ENCODE measurements around the gene ATP8B1.

DNA sequence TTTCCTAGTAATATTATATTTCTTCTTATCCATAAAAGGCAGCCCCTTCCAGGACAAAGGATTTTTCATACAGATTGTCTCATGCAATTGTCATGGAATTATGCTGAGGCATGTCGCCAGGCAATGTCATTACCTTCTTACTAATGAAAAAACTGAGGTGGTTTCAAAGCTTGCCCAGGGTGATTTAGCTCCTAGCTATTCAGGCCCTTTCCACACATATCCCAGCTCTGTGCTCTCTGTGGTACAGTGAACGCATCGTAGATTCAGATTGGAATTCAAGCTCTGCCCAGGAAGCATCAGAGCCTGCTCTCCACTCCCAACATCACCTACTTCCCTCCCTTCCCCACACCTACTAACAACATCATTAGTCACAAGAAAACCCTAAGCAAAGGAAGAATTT, 60.1 kb downstream of the ATP8B1 start:
- TF ChIP-seq, protein P1, sequence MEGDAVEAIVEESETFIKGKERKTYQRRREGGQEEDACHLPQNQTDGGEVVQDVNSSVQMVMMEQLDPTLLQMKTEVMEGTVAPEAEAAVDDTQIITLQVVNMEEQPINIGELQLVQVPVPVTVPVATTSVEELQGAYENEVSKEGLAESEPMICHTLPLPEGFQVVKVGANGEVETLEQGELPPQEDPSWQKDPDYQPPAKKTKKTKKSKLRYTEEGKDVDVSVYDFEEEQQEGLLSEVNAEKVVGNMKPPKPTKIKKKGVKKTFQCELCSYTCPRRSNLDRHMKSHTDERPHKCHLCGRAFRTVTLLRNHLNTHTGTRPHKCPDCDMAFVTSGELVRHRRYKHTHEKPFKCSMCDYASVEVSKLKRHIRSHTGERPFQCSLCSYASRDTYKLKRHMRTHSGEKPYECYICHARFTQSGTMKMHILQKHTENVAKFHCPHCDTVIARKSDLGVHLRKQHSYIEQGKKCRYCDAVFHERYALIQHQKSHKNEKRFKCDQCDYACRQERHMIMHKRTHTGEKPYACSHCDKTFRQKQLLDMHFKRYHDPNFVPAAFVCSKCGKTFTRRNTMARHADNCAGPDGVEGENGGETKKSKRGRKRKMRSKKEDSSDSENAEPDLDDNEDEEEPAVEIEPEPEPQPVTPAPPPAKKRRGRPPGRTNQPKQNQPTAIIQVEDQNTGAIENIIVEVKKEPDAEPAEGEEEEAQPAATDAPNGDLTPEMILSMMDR (IDR thresholded peaks at IDR 0.05; ENCODE audit: poor library complexity), result no peak
- TF ChIP-seq EZH2phosphoT487 (IDR thresholded peaks at IDR 0.05; ENCODE audit: low read depth, severe bottlenecking, unreplicated experiment), result no peak

Measured in hepatocyte (in vitro differentiated cells).